AG08395 (cell line): ENCODE data around the gene PDE4B.
"Not testable (repeated sequence)": the region's sequence is repeated elsewhere in the genome, so short reads cannot be mapped to it uniquely, and the experiment has no call there.

Experiments used
- DNase-seq: peaks from one replicate; pipeline ENCODE4 v3.0.0; 2012; ENCODE audit warnings: mixed read lengths, low spot score

Gene PDE4B

DNA sequence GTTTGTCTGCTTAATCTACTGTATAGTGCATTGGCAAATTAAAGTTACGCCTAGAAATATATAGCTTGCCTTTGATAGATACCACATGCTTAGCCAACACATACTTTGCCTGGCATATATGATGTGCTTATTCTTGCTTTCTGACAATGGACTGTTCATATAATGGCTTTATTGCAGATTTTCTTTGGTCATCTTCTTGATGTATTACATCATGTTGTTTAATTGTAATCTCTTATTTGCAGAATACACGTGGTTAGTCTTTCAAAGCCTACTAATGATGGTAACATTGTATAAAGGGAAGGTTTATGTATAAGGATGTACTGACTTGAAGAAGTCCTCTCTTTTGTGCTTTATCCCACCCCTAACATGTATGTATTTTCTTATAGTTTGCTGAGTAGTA, 201.5 kb downstream of the PDE4B start:
- no peak for DNase-seq

DNA sequence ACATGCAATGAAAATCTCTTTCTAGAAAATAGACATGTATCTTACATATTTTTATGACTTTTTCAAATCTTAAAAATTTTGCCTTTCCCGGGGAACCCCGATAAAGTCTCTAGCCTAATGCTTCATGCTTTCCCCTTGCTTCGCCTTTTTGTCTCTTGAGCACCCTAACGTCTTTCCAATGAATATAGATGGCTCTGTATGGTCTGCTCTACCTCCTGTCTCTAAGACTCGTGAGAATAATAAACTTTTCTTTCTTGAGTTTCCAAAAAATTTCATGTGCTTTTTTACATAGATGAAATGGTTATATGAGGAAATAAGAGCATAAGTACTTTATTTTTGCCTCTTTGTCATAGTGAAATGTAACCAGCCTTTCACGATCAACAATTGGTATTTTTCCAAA, 202.6 kb downstream of the PDE4B start:
- no peak for DNase-seq

DNA sequence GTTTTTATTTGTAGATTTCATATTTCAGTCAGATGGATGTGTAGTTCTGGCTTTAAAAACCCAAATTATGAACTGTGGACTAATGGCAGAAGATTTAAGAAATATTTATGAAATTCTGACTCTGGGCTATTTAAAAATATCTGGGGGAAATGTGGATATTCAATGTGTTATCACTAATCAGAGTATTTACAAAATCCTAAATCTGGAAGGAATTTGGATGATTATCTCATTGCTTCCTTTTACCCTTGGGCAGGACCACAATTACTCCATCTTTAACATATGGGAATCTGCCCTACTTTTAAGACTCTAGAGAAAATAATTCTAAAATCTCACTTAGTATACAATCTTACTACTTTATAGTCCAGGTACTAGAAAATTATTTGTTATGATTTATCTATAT, 203.2 kb downstream of the PDE4B start:
- DNase-seq = no peak

DNA sequence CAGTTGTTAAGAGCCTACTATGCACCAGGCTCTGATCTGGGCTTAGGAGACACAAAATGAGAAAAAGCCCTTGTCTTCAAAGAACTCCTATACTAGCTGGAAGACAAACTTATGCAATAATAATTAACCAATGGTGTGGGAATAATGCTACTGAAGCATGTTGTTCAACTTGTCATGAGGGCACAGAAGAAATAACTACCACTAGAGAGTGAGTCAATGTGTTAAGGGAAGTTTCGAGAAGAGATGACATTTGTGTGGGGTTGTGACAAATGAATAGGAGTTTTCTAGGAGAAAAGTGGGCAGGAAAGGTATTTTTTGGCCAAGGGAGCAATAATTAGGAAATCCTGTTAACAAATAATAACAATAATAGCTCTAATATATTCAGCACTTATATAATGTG, 205.0 kb downstream of the PDE4B start:
- no peak for DNase-seq

DNA sequence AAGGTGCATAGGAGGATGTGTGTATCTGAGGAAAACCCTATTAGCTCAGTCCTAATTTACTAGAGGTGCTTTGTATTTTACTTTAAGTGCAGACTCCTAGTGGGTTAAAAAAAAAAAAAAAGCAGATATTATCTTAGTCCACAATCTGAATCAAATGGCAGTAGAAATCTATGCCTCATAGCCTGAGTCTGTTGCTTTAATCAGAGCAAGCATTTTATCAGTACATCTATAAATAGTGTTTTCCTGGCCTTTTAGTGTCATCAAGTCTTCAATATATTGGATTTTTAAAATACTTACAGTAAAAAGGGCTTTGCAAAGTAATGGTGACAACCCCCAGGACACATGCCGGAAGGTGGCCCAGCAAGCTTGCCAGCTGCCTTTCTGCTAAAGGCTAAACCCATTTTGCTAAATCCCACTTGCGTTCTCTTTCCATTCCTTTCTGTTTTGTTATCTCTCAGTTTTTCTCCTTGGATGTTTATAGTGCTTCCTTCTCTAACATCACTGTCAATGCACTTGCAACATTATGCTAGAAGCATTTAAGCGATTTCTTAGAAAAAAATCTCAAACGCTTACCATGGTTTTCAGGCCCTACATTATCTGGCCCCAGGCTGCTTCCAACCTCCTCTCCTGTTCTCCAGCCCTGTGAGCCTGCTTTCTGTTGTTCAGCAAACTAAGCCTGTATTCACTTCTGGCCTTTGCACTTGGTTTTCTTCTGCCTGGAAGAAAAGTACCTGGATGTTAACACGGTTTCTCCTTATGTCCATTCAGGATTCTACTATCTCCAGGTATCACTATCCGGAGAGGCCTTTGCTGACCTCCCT, 206.3 kb downstream of the PDE4B start:
- no peak for DNase-seq

DNA sequence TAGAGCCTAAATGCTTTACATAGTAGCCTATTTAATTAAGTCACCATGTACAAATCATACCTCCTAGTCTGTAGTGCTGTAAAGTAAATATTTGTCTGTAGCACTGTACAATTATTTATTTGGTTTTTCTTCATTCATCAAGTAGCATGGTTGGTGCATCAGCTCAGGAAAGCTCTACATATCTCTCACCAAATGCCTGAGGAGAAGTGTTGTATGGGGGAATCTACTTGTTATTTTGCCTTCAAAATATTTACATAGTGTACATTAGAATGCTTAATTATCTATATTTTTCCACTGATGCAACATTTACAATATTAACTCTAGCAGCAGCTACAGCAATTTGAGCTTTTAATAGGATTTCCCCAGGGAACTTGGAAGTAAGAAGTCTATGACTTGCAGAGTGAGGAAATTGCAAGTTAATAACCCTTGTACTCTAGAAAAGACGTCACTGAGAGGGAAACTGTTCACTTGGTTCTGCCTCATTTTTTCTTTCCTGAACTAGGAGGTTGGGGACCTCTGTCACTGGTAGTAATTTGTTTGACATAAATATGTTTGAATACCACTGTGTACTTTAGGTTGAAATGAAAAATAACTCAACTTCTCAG, 207.4 kb downstream of the PDE4B start:
- DNase-seq = no peak

DNA sequence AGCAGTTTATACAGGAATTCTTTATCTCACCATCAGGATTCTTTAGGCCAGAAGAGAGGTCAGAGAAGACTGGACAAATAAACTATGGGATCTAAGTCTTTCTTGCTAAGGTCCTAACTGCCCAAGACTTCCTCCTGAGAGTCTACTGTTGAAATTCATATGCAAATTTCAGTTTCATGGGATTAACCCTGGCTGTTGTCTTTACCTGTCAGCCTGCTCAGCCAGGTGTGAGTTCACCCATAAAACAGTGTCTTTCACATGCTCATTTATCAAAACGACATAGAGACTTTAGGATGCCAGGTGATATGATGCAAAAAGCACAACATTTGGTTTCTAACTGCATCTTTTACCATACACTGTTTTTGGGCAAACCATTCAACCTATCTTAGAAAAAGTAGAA, 211.0 kb downstream of the PDE4B start:
- no peak for DNase-seq

DNA sequence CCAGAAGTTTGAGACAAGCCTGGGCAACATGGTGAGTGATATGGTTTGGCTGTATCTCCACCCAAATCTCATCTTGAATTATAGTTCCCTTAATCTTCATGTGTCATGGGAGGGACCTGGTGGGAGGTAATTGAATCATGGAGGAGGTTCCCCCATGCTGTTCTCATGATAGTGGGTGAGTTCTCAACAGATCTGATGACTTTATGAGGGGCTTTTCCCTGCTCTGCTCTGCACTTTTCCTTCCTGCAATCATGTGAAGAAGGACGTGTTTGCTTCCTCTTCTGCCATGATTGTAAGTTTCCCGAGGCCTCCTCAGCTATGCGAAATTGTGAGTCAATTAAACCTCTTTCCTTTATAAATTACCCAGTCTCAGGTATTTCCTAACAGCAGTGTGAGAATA, 213.8 kb downstream of the PDE4B start:
- not testable (repeated sequence) for DNase-seq

DNA sequence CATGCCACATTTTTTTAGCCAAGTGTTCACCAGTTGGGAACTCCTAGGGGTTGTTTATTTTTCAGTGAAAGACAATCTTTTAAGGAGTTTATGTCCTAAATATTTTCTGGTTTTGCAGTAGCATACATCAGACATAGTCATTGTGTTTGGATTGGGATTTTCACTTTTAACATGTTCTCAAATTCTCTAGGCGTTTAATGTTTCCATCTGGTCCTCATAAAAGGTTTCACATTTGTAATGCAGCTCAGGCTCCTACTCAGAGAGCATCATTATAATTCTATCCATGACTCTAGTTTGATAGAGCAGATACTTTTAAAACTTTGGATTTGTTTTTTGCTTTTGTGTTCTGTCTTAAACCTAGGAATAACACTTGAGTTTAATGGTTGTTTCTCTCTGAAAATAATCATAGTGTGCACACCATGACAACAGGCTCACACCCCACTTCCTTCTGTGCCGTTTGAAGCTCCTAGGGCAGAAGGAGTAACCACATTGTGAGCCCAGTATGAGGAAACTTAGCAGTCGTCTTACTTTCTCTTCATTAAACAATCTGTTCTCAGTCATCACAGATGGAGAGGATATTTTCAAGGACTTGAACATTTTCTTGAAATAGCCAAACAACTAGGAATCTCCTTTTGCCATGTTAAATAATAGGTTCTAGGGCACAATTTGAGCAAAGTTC, 219.6 kb downstream of the PDE4B start:
- DNase-seq = peak; percentile 7

DNA sequence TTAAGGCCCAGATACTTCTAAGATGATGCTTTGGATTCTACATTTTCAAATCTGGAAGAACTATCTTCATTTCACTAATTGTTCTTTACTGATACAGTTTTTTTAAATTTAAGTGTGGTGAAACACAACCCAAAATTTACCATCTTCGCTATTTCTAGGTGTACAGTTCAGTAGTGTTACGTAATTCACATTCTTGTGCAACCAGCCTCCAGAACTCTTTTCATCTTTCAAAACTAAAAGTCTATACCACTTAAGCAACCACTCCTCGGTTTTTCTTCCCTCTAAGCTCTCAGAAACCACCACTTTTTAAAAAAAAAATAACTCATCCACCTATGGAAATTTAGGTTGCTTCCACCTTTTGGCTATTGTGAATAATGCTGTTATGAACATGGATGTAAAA, 220.7 kb downstream of the PDE4B start:
- DNase-seq = no peak

DNA sequence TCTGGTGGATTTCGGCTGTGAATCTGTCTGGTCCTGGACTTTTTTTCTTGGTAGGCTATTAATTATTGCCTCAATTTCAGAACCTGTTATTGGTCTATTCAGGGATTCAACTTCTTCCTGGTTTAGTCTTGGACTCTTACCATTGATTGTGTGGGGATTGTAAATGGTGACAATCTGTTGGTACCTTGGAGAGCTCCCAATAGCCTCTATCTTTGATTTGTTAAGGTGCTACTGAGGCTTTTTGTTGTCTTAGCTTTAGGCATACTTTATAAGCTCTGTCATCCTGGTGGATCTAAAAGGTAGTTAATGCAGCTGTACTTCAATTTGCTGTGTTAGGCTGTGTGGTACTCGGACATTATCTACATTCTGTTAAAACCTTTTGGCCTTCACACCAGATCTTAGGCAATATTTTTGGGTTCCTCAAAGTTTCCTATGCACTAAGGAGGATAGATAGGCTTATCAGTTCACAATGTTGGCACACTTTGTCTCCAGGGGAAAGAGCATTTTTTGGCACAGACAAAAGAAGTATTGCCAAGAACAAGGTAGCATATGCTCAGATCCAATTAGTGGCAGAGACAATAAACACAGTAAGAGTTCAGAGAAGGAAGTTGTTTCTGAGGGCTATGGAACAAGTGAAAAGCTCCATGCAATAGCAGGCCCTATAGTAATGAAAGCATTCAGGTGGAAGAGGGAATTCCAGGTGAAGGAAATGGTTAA, 230.4 kb downstream of the PDE4B start:
- DNase-seq = no peak

DNA sequence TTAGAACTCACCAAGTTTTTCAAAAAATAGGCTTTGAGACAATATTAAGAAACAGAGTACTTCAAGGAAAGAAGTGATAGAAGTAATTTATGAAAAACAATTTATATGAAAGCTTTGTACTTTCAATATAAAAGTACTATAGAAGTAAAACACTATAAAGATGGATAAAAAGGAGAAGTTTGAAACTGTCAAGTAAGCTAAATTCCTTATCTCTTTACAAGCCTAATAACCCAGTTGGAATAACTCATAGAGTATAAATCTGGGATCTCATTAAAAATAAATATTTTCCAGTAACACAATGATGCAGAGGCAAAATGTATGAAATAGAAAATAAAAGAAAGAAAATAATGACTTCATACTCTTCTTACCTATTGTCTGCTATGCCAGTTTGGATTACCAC, 232.5 kb downstream of the PDE4B start:
- no peak for DNase-seq

DNA sequence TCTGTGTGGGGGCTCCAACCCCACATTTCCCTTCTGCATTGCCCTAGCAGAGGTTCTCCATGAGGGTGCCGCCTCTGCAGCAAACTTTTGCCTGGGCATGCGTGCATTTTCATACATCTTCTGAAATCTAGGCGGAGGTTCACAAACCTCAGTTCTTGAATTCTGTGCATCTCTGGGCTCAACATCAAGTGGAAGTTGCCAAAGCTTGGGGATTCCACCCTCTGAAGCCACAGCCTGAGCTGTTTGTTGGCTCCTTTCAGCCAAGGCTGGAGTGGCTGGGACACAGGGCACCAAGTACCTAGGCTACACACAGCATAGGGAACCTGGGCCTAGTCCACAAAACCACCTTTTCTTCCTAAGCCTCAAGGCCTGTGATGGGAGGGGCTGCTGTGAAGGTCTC, 235.3 kb downstream of the PDE4B start:
- no peak for DNase-seq

DNA sequence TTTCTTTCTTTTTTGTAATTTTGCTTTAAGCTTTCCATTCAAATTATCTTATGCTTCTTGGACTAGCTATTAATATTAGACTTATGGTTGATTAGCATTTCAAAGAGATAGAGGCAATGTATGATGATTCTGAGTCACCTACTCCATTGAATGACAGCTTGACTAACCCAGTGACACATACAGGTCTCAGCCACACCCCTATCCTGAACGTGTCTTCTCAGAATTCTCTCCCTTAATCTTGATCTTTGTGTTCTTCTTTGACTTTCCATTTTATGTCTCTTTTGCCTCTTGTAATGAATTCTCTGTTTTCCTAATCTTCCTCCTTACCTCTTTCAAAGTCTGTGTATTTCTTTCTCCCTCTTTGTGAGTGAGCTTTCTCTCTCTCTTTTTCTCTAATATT, 241.1 kb downstream of the PDE4B start:
- no peak for DNase-seq

DNA sequence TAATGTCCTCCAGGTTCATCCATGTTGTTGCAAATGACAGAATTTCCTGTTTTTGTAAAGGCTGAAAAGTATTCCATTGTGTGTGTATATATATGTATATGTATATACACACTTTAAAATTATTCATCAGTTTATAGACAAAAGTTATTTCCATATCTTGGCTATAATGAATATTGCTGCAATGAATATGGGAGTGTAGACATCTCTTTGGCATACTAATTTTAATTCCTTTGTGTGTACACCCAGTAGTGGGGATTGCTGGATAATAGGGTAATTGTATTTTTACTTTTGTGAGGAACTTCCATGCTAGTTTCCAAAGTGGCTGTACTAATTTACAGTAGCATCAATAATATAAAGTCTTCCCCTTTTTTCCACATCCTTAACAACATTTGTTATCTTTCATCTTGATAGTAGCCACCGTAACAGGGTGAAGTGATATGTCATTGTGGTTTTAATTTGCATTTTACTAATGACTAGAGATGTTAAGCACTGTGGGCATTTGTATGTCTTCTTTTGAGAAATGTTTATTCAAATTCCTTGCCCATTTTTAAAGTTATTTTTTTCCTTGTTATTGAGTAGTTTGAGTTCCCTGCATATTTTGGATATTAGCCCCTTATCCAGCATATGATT, 243.0 kb downstream of the PDE4B start:
- DNase-seq = no peak

DNA sequence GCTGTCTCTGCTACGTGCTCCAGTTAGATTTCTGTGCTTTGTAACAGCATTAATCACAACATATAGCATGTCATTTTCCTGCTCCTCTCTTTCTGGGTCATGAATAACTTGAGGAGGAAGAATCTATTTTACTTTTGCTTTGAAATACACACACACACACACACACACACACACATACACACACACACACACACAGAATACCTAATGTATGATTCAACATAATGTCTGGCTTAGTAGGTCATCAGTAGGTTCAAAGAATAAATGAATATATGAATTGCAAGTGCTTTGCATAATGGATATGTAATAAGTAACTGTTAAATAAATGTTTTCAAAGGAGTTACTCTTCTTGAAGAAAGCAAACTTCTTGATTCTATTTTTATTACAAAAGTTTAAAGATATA, 249.0 kb downstream of the PDE4B start:
- no peak for DNase-seq

DNA sequence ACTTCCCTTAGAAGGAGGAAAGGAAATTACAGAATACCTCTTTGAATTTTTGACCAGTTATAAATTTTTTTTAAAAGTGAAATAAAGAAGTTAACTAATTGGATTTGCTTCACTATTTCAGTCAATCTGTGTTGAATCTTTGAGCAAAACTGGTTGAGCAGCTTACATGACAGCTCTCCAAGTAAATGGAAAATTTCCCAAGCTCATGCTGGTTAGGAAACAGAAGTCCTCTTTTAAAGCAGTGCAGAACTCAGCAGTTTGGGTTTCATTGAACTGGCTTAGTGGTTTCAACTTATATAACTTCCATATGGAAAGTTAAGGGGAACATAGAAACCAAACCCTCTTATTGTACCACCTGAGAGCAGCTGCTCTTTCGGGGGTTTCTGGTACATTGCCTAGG, 250.5 kb downstream of the PDE4B start:
- no peak for DNase-seq

DNA sequence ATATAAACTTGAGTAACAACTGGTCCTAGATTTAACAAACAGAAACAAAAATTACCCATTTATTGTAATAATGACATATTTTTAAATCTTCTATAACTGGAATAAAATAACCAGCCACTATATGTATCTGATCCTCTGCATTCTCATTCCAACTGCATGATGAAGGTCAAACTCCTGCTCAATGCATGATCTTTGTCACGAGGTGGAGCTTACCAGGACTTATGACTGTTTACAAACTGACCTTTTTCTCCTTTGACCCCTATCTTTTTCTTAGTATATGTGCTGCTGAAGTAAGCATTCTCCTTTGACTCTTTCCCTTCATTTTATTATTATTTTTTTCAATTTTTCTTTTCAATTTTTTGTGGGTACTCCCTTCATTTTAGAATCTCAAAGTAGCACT, 252.2 kb downstream of the PDE4B start:
- no peak for DNase-seq

DNA sequence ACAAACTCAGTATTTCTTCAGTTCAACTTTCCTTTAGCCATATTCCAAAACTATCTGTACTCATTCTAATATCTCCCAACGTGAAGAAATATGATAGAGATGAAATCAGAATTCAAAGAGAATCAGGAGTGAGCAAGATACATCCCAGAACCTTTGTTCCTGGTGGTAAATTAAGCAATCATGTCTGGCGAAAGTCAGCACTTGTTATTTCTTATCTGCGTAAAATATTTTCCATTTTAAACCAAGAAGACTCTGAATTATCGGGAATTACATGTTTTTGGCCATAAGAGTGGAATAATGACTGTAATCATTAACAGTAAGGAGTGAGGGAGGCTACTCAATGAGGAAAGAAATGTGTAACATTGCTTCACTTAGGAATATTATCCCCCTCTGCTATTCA, 253.7 kb downstream of the PDE4B start:
- no peak for DNase-seq

DNA sequence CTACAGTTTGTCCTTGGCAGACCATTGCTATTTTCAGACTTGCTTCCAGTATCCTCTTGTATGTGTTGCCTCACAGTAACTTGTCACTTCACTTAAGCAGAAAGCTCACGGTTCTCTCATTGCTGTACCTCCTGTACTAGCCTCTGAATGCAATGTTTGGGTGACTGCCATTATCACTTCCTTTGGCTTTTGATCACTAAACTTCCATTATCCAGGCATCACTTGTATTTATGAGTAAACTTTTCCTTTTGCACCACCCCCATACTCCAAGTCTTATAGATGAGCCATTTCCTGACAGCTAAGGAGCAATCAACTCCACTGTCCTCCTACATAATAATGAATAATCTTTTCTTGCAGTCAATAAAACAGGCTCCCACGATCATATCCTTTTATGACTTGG, 255.3 kb downstream of the PDE4B start:
- DNase-seq = peak; percentile 2

DNA sequence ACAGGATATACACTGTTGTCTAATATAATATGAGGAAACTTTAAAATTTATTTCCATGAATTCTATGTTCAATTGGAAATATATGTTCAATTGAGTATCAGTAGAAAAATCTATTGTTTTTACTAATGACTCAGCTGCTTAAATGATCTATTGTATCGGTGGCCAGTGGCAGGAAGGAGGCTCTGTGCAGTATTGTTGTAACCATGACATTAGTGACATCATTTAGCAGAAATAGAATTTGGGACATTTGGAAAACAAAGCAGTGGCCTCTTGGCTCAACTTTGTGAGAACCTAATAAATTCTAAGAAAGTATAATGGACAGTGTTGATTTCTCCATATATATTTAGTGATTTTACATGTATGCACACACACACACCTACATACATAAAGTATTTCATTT, 257.4 kb downstream of the PDE4B start:
- DNase-seq = no peak

DNA sequence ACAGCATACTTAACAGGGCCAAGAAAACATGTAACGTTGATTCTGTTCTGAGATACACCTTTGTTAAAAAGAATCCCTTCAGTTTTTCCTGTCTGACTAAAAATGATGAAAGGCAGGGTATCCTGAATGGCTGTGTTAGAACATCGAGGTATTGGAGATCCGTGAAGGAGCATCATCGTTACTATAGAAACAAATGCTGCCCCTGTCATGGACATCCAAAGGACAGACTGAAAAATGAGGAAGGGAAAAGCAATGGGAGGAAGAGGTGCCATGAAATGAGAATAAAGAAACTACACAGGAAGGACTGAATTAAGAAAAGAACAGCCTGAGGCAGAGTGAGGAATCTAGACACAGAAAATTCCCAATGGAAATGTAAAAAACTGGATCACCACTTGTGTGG, 257.9 kb downstream of the PDE4B start:
- DNase-seq = no peak
